SH-SY5Y (cell line): Measurements from ENCODE around the gene OR9G1.

ENCODE experiments used
- GATA2 ChIP-seq: IDR thresholded peaks from 2 replicates; pipeline ENCODE4 v1.6.1; 2011; ENCODE audit warnings: mild to moderate bottlenecking, low read depth, low read length
- GATA3 ChIP-seq: IDR thresholded peaks from 2 replicates; pipeline ENCODE4 v1.6.1; 2011; ENCODE audit warnings: low read depth, mild to moderate bottlenecking, low read length, moderate library complexity

OR9G1 gene, protein sequence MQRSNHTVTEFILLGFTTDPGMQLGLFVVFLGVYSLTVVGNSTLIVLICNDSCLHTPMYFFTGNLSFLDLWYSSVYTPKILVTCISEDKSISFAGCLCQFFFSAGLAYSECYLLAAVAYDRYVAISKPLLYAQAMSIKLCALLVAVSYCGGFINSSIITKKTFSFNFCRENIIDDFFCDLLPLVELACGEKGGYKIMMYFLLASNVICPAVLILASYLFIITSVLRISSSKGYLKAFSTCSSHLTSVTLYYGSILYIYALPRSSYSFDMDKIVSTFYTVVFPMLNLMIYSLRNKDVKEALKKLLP

DNA sequence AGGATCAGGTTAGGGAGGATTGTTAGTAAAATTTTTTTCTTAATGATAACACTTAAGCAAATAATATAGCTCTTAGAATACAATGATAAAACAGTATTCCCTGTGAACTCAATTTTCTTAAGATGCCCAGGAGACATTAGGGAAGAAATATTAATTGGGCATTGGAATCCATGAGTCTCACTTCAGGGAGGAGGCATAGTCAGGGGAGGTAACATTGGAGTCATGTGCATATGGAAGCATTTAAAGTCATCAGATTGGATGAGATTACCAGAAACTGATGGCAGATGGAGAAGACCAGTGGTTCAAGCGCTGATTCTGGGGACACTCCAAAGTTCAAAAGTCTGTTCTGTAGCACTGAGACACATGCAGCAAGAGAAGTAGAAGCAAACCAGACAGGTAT lies at the start of gene OR9G1:
Gene OR9G1, plus strand, starts transcription at position 301 of the 400 bp plus-strand sequence. CDS start 1,293 bp downstream, outside the sequence.
- no peak for TF ChIP-seq GATA3
- TF ChIP-seq GATA2, result no peak

DNA sequence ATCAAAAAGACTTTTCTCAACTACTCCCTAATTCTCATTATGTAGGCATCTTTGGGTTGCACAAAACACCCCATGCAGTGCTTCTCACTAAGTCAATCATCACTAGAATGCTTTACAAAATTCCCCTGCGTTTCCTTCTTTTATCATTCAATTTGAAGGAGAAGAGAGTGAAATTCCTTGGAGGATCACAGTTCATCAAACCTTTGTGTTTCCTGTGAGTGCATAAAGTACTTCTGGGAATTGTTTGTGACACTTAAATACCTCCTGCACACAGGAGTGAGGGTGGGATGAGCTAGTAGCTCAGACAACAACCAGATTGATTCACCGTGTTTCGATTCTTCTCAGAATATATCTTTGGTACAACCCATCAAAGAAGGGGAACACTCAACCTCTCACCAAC lies 39.1 kb upstream of the OR9G1 start:
- TF ChIP-seq GATA3 (no peak), GATA2 (no peak)

DNA sequence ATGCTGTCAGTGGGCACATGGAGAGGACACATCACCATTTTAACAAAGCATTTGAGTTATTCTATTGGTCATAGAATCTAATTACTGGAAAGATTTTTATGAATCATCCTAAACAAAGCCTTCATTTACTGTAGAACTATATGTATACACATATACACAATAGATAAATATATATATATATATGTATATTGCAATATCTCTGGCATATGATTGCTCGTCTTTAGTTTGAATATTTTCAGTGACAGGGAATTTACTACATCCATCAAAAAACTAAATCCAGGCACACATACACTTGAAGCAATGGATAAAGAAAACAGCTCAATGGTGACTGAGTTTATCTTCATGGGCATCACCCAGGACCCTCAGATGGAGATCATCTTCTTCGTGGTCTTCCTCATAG lies 35.5 kb upstream of the OR9G1 start, which contains the start of gene OR5AR1:
Gene OR5AR1, plus strand, starts transcription at position 301 of the 400 bp plus-strand sequence. Its CDS starts 0 bp downstream, at position 301.
- TF ChIP-seq GATA3 (no peak), GATA2 (no peak)

DNA sequence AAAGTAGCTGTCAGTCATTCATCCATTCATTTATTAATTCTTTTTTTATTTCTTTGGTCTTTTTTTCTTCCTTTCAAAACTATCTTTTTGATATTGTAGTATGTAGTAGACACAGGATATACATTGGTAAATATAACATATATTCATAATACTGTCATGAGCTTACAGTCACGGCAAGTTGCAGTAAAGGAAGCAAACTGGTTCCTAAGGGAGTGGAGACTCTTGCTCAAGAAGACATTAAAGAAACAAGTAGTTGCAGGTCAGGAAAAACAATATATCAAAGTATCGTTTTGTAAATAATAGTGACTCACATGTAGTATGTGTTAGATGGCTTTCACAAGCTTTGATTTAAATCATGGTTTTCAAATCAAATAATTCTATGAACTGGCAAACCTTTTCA lies 27.9 kb upstream of the OR9G1 start:
- TF ChIP-seq GATA2 (no peak), GATA3 (no peak)

DNA sequence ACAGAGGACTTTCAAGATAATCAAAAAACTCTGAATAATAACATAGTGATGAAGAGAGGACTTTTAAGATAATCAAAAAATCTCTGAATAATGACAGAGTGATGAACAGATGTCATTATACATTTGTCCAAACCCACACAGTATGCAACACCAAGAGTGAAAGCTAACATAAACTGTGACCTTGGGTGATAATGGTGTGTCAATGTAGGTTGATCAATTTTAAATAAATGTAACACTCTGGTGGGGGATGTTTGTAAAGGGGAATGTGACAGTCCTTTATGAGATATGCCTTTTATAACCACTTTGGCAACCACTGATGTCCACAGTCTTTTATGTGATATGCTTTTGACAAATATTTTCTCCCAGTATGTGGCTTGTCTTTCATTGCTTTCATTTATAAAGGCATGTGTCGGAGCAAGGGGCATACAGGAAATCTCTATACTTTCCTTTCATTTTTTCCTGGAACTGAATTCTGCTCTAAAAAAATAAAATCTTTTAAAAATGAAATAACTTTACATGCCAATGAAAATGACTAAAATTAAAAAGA lies 10.3 kb upstream of the OR9G1 start:
- TF ChIP-seq GATA2 (no peak), GATA3 (no peak)

DNA sequence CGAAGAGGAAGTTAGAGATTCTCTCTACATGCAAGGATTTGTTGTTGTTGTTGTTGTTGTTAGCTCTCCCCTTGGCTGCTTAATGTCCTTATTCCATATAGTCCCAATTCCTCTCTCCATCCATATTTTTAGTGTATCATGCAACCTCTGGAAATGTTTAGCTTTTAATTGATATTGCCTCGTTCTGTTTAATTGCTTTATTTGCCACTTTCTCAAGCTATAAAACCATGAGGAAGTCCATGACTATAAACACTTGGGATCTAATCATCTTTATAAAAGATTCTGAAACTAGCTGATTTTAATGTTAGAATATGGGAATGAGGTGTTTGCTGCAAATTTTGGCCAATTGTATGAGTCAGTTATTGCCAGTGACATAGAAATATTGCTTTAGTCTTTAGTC lies 5.5 kb upstream of the OR9G1 start:
- no peak for TF ChIP-seq GATA2
- no peak for TF ChIP-seq GATA3

DNA sequence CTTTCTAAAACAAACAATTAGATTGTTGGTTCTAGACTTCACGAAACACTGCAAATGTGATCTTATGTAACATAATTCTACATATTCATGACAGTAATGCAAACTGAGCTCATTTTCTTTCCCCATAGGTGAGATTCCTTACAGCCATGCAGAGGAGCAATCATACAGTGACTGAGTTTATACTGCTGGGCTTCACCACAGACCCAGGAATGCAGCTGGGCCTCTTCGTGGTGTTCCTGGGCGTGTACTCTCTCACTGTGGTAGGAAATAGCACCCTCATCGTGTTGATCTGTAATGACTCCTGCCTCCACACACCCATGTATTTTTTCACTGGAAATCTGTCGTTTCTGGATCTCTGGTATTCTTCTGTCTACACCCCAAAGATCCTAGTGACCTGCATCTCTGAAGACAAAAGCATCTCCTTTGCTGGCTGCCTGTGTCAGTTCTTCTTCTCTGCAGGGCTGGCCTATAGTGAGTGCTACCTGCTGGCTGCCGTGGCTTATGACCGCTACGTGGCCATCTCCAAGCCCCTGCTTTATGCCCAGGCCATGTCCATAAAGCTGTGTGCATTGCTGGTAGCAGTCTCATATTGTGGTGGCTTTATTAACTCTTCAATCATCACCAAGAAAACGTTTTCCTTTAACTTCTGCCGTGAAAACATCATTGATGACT lies 1.5 kb downstream of the OR9G1 start:
- TF ChIP-seq GATA3 (no peak), GATA2 (no peak)

DNA sequence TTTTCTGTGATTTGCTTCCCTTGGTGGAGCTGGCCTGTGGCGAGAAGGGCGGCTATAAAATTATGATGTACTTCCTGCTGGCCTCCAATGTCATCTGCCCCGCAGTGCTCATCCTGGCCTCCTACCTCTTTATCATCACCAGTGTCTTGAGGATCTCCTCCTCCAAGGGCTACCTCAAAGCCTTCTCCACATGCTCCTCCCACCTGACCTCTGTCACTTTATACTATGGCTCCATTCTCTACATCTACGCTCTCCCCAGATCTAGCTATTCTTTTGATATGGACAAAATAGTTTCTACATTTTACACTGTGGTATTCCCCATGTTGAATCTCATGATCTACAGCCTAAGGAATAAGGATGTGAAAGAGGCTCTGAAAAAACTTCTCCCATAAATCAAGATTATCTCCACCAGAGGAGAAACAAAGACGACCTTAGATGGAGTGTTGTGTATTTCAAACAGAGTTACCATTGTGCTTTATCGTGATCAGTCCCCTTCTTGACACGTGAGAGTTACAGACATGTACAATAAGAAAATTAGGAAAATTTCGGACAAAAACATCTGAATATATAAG lies 2.1 kb downstream of the OR9G1 start:
- TF ChIP-seq GATA3, result no peak

DNA sequence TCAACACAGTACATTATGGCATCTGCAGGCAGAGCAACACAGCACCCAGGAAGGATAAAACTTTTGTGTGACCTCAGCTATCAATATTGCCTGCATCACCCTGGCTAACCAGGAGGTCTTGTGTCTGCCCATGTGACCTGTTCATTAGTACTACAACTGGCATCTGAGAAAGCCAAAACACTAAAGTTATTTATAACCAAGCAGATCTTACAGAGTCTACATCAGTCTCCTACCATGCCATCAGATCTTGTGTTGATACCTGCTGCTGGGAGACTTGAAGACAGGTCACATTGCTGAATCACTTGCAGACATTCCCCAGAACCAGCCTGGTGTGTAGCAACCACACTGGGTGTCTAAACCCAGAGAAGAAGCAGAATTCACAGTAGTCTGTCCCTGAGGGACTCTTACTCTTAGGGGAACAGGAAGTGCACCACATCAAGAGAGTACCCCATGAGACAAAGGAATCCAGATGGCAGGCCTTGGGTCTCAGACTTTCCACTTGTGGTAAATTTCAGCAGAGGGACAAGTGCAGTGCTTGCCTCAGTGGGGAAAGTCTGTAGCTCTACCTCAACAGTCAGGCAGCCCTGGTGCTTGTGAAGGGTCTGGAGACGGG lies 7.0 kb downstream of the OR9G1 start:
- TF ChIP-seq GATA2 (no peak), GATA3 (no peak)

DNA sequence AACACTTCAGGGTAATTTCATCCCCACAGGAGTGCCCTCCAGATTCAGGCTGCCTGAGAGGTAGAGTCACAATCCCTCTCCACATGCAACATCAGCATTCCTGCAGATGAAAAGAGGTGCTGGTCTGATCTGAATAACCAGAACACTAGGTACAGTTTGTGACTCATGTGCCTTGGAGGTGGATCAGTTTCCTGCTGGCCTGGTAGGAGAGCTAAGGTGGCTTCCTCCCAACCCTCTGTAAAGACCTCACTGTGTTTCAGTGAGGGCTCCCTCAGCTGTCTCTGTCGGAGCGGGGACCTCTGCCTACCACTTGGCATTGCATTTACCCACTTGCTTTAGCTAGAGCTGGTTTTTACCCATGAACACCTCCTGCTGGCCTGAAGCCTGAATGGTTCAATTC lies 7.6 kb downstream of the OR9G1 start:
- TF ChIP-seq GATA3, result no peak
- no peak for TF ChIP-seq GATA2

DNA sequence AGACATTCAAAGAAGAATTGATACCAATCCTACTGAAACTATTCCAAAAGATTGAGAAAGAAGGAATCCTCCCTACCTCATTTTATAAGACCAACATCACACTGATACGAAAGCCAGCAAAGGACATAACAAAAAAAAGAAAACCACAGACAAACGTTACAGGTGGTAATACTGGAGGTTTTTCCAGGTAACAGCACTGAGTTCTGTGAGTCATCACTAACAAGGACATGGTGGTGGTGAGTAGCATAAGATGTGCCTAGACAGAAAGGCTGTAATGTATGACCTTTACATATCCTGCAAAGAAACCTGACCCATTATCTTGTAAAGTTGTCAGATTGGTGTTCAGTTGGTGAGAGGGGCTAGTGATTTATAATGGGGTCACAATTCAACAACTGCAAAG lies 15.3 kb downstream of the OR9G1 start:
- TF ChIP-seq GATA3 (no peak), GATA2 (no peak)

DNA sequence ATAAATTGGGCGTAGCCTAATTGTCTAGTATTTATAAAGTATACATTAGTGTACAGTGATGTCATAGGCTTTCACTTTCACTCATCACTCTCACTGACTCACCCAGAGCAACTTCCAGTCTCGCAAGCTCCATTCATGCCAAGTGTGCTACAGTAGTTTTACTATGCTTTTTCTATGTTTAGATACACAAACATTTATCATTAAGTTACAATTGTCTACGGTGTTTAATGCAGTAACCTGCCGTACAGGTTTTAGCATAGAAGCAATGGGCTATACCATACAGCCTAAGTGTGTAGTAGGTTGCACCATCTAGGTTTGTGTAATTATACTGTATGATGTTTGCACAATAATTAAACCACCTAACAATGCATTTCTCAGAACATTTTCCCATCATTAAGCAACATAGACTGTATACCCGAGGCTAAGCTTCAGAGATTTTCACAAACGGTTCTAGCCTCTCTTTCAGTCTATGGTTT lies 17.5 kb downstream of the OR9G1 start:
- no peak for TF ChIP-seq GATA3
- TF ChIP-seq GATA2, result no peak

DNA sequence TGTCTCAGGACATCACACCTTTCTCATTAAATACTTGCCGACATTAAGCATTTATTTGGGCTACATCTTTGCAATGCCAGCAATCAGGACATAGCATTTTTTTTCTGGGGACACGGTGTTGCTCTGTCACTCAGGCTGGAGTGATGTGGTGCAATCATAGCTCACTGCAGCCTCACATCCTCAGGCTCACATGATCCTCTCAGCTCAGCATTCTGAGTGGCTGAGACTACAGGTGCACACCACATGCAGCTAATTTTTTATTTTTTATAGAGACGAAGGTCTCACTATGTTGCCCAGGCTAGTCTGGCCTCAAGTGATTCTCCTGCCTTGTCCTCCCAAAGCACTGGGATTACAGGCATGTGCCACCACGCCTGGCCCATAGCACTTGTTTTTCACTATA lies 21.6 kb downstream of the OR9G1 start:
- no peak for TF ChIP-seq GATA2
- TF ChIP-seq GATA3, result no peak

DNA sequence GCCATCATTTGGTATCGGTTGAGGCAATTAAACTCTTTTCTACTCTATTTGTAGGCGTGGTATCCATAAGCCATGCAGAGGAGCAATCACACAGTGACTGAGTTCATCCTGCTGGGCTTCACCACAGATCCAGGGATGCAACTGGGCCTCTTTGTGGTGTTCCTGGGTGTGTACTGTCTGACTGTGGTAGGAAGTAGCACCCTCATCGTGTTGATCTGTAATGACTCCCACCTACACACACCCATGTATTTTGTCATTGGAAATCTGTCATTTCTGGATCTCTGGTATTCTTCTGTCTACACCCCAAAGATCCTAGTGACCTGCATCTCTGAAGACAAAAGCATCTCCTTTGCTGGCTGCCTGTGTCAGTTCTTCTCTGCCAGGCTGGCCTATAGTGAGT lies 41.2 kb downstream of the OR9G1 start:
- TF ChIP-seq GATA2 (no peak), GATA3 (no peak)
